Measurements from ENCODE around the gene ZNF536. TPM values are rescaled to one million over a fixed set of nuclear protein-coding genes. Genes with fewer than 3 reads are reported as not detected.

Gene ZNF536
- total RNA-seq, 6 experiments from 2014 or later = 0.25 TPM; not detected in 5

DNA sequence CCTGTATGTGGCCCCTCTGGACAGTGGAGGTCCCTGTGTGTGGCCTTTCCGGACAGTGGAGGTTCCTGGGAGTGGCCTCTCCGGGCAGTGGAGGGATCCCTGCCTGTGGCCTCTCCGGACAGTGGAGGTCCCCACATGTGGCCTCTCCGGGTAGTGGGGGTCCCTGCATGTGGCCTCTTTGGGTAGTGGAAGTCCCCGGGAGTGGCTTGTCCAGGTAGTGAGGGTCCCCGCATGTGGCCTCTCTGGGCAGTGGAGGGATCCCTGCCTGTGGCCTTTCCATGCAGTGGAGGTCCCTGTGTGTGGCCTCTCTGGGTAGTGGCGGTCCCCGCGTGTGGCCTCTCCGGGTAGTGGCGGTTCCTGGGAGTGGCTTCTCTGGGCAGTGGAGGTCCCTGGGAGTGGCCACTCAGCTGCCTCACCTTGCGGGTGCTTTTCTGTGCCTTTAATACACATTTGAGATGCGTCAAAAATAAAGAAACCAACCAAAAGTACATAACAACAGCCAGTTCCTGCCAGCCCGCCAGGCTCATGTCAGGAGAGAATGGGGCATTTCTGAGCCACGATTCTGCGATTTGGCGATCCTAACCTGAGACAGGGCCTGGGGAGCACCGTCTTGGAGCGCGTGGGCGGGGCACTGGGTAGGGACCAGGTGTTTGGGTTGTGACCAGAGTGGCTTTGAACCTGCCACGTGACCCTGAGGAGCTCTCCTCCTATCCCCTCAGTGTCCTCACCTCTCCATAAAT, 194.7 kb downstream of the ZNF536 start:
- Histone ChIP-seq H3K4me1 (no peaks in the 10 kb centered on the region), H3K9me3 (no peaks in the 10 kb centered on the region), H3K27ac (no peak overlapping the region), H3K27me3 (no peaks in the 10 kb centered on the region), H3K4me3 (no peak overlapping the region), H3K36me3 (no peaks in the 10 kb centered on the region)
- no peak for TF ChIP-seq CTCF (IDR thresholded peaks at IDR 0.05)
- TF ChIP-seq POLR2A (IDR thresholded peaks at IDR 0.05) = no peak
- 43% methylated on average over 3 of the region's 22 CpGs for WGBS (ENCODE audit: insufficient coverage, low coverage, low lambda C conversion rate, missing lambda C conversion rate)
- ATAC-seq (peak in 1 of 4 donors; percentile 30), DNase-seq (no peak)
- intact Hi-C loops (cut with DNase I) = no loop called here

DNA sequence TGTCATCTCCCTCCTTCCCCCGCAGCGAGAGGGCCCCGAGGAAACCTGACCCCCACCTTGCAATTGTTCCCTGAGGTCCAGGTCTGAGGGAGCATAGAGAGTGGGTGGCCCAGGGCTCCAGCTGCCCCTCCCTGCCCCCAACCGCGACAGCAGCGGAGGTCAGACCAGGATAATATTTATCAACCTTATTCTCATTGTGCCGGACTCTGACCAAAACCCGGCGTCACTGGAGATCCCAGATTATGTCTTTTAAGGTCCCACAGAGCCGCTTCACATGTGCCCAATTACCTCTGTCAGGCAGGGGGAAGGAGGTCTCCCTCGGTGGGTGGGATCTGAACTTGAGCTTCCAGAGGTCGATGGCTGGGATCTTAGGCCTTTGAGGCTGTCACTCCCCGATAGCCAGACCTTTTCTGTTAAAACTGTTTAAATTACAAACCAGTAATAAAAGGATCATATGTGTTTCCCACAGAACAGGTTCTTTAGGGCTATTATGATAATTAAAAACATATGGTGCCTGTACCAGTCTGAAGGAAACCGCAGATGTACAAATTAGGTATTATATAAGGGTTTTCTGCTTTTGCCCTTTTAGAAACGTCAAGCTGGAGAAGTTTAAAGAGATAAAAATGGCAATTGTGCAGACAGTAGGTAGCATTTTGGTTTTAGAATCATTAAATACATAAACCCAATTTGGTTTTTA, 195.5 kb downstream of the ZNF536 start:
- Histone ChIP-seq H3K4me3 (no peak overlapping the region), H3K9me3 (no peaks in the 10 kb centered on the region), H3K27me3 (no peaks in the 10 kb centered on the region), H3K4me1 (no peaks in the 10 kb centered on the region), H3K36me3 (no peaks in the 10 kb centered on the region), H3K27ac (no peak overlapping the region)
- intact Hi-C loops (cut with DNase I) = no loop called here
- no peak for DNase-seq
- no peak for ATAC-seq
- 58% methylated on average over 13 of the region's 15 CpGs for WGBS (ENCODE audit: insufficient coverage, low coverage, low lambda C conversion rate, missing lambda C conversion rate)
- no peak for TF ChIP-seq POLR2A (IDR thresholded peaks at IDR 0.05)
- TF ChIP-seq CTCF (IDR thresholded peaks at IDR 0.05) = no peak

DNA sequence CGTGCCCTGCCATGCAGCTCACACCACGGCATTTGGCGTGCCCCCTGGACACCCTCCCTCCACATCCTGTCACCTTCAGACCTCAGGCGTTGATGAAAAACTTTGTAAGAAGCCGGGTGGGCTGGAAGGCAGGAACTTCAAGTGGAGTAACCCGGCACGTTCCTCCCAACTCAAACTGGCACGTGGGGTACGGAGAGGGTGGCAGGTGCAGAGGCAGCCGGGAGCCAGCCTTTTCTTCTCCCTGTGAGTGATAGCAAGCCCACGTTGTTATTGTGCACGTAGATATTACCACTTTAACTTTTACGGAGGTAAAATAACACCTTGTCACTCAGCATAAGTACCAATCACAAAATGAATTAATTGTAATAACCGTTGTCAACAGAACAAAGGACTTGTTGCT, 198.0 kb downstream of the ZNF536 start:
- no peaks in the 10 kb centered on the region for H3K36me3 ChIP-seq

GRCh38 chr19:30577551-30578105, 205.4 kb downstream of the ZNF536 start:
- no peak for ATAC-seq
- WGBS (ENCODE audit: insufficient coverage, low coverage, low lambda C conversion rate, missing lambda C conversion rate) = 45% methylated on average over 6 of the region's 6 CpGs

More for the DNA sequence above, 198.0 kb downstream of the ZNF536 start:
- Histone ChIP-seq H3K27me3 (no peaks in the 10 kb centered on the region), H3K4me1 (no peaks in the 10 kb centered on the region), H3K27ac (no peak overlapping the region), H3K4me3 (no peak overlapping the region), H3K9me3 (no peaks in the 10 kb centered on the region)
- TF ChIP-seq CTCF (IDR thresholded peaks at IDR 0.05) (no peak), POLR2A (IDR thresholded peaks at IDR 0.05) (no peak)
- ATAC-seq (no peak), DNase-seq (no peak)
- intact Hi-C loops (cut with DNase I) = no loop called here
- WGBS (ENCODE audit: insufficient coverage, low coverage, low lambda C conversion rate, missing lambda C conversion rate) = 52% methylated on average over 10 of the region's 14 CpGs

More at GRCh38 chr19:30577551-30578105, 205.4 kb downstream of the ZNF536 start:
- H3K27ac ChIP-seq = no peak overlapping the region
- intact Hi-C loops (cut with DNase I) = no loop called here
- TF ChIP-seq CTCF (IDR thresholded peaks at IDR 0.05) (no peak), POLR2A (IDR thresholded peaks at IDR 0.05) (no peak)
- H3K4me1 ChIP-seq = no peaks in the 10 kb centered on the region
- no peak overlapping the region for H3K4me3 ChIP-seq
- H3K9me3 ChIP-seq = no peaks in the 10 kb centered on the region
- no peaks in the 10 kb centered on the region for H3K36me3 ChIP-seq
- H3K27me3 ChIP-seq = no peaks in the 10 kb centered on the region
- no peak for DNase-seq

Data from right lobe of liver (tissue), 6 donors.